Ureter (tissue), 1 donor: ENCODE data around the gene NMD3. TPM values are rescaled to one million over a fixed set of nuclear protein-coding genes. Genes with fewer than 3 reads are reported as not detected.
"Not testable (repeated sequence)": the region's sequence is repeated elsewhere in the genome, so short reads cannot be mapped to it uniquely, and the experiment has no call there.

ENCODE experiments used
- DNase-seq: peaks from one replicate; pipeline ENCODE4 v3.0.0-alpha.2; 2020; ENCODE audit warnings: low spot score
- total RNA-seq: library from RNA; stranded (reverse); gene quantifications from one replicate; pipeline ENCODE4 v1.2.4, GENCODE V29; 2023
- donor health status: DM: yes; HTN: yes; CAD: no.

Gene NMD3
- total RNA-seq: 67.2 TPM

DNA sequence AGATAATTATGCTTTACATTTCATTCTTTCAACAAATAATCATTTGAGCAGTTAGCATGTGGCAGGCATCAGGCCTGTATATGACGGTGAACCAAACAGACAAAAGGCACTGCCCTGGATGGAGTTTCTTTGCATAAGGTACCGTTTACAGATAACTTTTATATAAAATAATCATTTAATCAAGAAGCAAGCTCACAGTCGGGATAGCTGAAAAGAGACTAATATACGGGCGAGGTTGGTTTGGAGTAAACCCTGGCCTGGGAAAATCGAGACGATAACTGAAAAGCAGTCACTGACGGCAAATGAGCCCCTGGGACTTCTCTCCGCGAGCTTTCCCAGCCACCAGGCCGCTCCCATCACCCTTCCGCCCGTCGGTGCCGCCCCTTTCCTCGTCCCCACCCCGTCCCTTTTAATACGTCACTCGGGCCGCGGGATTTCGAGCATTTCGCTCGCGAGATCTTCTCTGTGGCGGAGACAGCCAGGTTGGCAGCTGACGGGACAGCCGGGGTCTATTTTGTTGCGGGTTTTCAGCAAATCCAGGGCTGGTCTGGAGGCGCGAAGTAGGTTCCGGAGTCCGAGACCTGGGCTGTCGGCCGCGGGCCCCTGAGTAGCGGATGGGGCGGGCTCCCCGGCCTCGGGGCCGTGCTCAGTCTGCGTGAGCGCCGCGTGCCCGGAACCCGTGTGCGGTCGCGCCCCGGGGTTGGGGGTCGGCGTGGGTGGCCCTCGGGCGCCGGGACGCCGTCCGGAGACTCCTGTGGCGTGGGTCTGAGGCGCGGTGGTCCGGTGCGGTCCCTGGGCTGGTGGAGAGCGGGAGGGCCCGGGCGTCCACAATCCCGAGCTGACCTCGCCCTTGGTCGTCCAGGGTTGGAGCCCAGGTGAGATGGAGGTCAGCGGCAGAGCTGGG is at the start of gene NMD3:
Gene NMD3 (plus strand): TSS at position 462 of the 904 bp plus-strand sequence. CDS start 703 bp downstream, outside the sequence.
- DNase-seq: peak; percentile 97

- no peak for DNase-seq
Measured at GRCh38 chr3:161171639-161172552, 49.2 kb upstream of the NMD3 start.

GRCh38 chr3:161175506-161175905 is 45.6 kb upstream of the NMD3 start:
- DNase-seq: no peak

GRCh38 chr3:161177991-161178390 is 43.1 kb upstream of the NMD3 start:
- DNase-seq: no peak

- DNase-seq: not testable (repeated sequence)
Measured at GRCh38 chr3:161181371-161181770, 39.7 kb upstream of the NMD3 start.

DNA sequence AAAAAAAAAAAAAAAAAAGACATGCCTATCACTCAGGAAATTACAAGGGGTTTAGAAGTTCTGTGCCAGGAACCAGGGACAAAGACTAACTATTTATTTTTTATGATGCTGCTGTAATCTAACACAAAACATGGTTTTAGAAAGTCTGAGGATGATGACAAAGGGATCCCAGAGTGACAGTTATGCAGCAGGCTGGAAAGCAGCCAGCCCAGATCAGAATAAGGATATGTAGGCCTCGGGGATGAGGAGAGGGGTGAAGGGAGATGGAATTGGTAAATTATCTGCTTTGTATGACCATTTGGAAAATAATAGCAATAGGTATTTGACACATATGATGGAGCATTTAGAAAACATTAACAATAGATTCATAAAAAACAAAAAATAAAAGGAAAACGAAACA is 34.1 kb upstream of the NMD3 start:
- DNase-seq: no peak

DNA sequence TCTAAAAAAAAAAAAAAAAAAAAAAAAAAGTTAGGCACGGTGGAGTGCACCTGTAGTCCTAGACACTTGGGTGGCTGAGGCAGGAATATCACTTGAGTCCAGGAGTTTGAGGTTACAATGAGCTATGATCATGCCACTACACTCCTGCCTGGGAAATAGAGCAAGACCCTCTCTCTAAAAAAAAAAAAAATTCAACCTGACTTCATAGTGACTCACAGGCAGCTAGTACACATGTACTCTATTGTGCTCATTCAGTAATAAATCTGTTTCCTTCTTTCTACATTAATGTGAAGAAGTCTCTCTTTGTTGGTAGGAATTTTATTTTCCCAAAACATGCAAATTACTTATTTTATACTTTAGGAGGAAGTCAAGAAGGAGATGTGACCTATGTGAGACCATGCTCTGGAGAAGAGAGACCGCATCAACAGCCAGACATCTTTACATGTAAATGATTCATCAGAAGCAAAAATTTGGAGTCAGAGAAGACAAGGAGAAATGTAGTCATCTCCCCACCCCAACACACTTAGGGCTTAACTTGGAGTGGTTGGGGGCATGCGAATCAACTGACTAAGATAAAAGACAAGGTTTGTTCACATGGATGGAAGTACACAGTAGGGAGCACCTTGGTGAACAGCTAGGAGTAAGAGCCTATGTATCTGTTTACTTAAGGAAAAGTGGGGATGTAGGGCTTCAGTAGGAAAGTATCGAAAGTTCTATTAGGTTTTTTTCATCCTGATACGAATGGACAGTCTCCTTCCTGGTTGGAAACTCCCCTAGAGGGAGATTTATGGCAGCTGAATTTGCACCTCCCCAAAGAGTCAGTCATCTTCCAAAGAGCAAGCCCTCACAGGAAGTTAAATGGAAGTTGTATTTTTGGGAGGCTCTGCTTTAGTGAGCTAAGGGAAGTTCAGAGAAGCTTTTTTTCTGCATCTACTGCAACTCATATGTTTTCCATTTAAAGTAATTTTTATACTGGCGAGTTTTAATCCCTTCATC is 23.0 kb upstream of the NMD3 start:
- DNase-seq: no peak

DNA sequence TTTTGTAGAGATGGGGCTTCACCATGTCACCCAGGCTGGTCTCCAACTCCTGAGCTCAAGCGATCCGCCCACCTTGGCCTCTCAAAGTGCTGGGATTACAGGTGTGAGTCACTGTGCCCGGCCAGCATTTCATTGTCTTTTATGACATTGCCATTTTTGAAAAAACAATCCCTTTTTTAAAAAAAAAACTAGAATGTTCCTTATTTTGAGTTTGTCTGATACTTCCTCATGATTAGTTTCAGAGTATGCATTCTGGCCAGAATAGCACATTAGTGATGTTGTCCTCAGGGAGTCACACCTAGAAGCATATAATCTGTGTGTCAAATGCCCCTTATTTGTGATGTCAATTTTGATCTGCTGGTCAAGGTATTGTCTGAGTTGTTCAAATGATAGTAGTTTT is 21.2 kb upstream of the NMD3 start:
- DNase-seq: no peak

GRCh38 chr3:161203485-161204098 is 17.5 kb upstream of the NMD3 start:
- DNase-seq: no peak

GRCh38 chr3:161208931-161209330 is 12.2 kb upstream of the NMD3 start:
- DNase-seq: no peak

DNA sequence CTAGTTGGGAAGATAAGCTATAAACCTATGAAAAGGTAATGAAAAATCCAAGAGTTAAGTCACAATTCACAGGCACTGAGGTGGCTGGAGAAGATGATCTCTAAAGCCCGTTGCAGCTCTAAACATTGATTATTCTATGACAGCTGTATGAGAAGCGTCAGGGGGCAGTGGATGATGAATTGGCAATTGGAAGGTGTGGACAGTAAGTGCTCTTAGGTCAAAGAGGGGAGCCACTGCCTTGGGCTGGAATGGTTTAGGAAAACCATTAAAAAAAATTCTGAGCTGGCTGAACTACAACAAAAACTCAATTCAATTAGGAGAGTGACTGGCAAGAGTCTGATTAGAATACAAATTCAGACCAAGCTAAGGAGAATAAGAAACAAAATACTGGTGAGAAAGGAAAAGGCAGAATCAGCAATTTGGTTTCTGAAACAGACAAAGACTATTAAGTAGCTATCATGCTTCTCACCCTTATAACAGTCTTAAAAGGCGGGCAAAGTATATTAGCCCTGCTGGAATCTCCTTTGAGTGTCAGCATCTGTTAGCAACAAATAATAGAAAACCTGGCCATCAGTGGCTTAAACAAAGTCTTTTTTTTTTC is 8.8 kb upstream of the NMD3 start:
- no peak for DNase-seq

DNA sequence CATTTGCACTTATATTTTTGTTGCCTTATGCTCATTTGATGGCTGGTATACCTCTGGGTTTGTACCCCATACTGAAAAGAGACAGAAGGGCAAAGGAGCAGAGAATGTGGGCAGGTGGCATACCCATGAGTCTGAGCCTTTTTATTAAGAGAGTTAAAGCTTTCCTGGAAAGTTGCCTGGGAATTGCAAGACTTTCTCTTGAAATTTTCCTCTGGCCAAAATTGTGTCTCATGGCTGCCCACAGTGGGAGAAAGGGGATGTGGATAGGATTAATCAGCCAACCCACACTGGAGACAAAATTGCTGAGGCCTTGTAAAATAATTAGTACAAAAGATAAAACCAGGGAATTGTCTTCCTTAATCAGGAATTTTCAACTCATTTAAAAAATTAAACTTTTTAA is 8.2 kb upstream of the NMD3 start:
- DNase-seq: no peak

- DNase-seq: no peak
Measured at GRCh38 chr3:161213644-161214043, 7.5 kb upstream of the NMD3 start.

DNA sequence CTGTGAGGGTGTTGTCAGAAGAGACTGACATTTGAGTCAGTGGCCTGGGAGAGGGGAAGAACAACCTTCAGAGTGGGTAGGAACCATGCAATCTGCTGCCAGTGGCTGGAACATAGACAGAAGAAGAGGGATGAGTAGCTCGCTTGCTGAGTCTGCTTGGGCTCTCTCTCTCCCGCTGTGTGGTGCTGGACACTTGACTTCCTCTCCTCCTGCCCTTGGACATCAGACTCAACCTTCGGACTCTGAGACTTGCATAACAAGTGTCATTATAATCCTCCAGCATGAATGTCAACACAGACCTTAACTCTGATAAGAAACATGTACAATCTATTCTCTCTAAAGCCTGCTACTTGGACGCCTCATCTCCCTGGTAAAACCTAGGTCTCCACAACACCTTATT is 5.9 kb upstream of the NMD3 start:
- no peak for DNase-seq

DNA sequence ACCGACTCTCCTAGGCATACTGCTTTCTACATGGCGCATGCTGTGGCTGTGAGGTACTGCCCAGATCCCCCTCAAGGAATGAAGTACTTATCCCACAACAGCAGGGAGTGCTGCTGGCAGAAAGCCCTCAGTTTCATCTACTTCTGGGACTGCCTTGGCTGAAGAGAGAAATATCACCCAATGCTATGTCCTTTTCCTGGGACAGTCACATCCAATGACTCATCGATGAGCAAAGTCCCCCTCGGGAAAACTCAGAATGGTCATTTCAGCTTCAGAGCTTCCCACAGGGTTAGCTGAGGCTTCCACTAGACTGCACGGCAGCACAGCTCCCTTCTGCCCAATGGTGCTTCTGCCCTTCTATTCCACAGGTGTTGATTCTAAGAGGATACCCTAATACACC is 3.6 kb upstream of the NMD3 start:
- no peak for DNase-seq

DNA sequence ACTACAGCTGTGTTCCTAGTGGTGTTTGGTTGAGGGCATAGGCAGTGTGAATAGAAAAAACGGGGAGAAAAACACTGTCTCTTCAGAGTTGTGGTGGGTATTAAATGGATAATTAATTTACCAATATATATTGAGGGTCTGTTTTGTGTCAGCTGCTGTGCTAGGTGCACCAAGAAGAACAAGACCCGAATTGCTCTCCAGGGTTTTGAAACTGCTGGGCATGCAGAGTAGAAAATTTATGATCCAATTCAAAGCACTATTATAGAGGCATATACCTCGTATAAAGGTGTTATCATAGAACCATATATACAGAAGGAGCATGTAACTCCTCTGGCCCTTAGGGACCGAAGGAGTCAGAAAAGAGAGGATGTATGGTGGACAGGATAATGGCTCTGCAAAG is 1.6 kb upstream of the NMD3 start:
- no peak for DNase-seq

DNA sequence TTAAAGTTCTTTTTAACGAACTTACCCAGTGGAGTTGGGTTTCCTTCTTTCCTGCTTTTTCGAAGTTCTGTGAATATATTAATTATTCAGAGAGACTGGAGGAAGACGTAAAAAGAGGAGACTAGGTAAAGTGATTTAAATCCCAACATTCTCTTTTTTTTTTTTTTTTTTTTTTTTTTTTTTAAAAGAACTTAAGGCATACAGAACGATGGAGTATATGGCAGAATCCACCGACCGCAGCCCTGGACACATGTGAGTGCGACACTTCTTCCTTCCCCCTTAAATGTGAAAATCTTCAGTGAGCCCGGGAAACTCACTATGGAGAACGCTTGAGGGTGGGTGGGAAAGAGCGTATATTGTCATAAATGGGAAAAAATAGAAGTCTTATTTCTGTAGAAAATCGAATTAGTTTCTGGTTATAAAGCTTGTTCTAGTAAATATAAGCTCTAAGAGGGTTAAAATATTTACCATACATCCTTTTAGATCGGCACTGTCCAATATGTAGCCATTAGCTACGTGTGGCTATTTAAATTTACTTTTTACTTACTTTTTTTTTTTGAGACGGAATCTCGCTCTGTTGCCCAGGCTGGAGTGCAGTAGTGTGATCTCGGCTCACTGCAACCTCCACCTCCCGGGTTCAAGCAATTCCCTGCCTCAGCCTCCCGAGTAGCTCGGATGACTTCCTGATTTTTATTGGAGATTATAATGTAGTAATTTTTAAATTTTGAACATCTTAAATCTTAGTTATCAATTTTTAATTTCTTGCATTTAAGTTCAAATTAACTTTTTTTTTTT is 892 bp downstream of the NMD3 start:
- no peak for DNase-seq

DNA sequence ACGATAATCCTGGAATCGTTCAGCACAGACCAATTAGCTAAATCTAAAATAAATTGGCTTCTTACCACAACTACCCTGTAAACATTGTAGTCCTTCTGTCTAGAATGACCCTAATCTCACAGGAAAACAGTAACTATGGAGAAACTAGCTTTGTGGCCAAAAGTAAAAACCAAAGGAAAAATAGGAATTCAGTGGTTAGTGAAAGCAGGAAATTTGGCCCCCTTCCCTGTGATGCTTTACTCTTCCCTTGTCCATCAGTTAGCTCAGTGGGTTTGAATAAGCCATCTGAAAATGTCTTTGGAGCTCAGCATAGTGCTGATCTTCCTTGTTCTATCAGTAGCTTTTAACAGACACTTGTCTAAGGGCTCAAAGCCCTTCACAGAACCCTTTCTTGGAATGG is 1.6 kb downstream of the NMD3 start:
- DNase-seq: no peak

DNA sequence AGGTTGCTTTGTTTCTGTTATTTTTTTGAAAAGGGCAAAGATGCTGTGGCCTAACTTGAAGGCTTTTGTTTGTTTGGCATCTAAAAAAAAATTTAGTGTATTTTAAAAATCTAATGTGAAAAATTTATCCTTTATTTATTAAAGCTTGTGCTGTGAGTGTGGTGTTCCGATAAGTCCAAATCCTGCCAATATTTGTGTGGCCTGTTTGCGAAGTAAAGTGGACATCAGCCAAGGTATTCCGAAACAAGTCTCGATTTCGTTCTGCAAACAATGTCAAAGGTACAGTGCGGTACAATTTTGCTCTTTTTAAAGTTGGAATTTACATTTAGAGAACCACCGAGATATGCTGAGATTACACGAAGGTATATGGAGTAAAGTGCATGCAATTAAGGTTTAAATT is 3.7 kb downstream of the NMD3 start:
- no peak for DNase-seq
